Naive B cell (primary cell): ENCODE measurements around the gene SYNDIG1. TPM values are rescaled to one million over a fixed set of nuclear protein-coding genes. Genes with fewer than 3 reads are reported as not detected.

Experiments
- ATAC-seq, 2 donors: fragments of 150-1000 bp; cut with Tn5 transposase; 2 replicates each; pipeline ENCODE4 v1.10.0; 2021; ENCODE audit warnings: low read depth in 2 of 2, mild to moderate bottlenecking in 2 of 2, moderate library complexity in 2 of 2
- DNase-seq: peaks from one replicate; pipeline ENCODE4 v3.0.0; 2022
- H3K27ac Mint-ChIP-seq, 6 donors: one replicate each; pipeline ENCODE4 v1.8.0; 2020 to 2022; ENCODE audit warnings: mild to moderate bottlenecking in 6 of 6, mixed read lengths in 6 of 6, moderate library complexity in 5 of 6, inconsistent platforms in 2 of 6
- H3K27me3 Mint-ChIP-seq, 3 donors: one replicate each; pipeline ENCODE4 v1.8.0; 2021 to 2022; ENCODE audit warnings: mixed read lengths in 3 of 3, mild to moderate bottlenecking in 1 of 3
- H3K36me3 Mint-ChIP-seq, 2 donors: one replicate each; pipeline ENCODE4 v1.8.0; 2020 to 2022; ENCODE audit warnings: mixed read lengths in 2 of 2, inconsistent platforms in 1 of 2, mild to moderate bottlenecking in 1 of 2
- H3K4me1 Mint-ChIP-seq, 3 donors: one replicate each; pipeline ENCODE4 v1.8.0; 2020 to 2022; ENCODE audit warnings: mixed read lengths in 3 of 3, inconsistent platforms in 1 of 3, mild to moderate bottlenecking in 1 of 3, moderate library complexity in 1 of 3
- H3K4me3 Mint-ChIP-seq, 8 donors: one replicate each; pipeline ENCODE4 v1.8.0; 2020 to 2022; ENCODE audit warnings: mild to moderate bottlenecking in 8 of 8, mixed read lengths in 8 of 8, moderate library complexity in 8 of 8, inconsistent platforms in 2 of 8
- H3K9me3 Mint-ChIP-seq, 7 donors: one replicate each; pipeline ENCODE4 v1.8.0; 2020 to 2022; ENCODE audit warnings: mixed read lengths in 7 of 7, mild to moderate bottlenecking in 5 of 7, inconsistent platforms in 2 of 7, moderate library complexity in 1 of 7
- polyA plus RNA-seq, 6 donors: library from polyadenylated mRNA; unstranded; fragments of 300-500 nt; fragmentation: Illumina TruSeq; gene quantifications; one replicate each; pipeline ENCODE4 v1.2.3, GENCODE V29; 2021; ENCODE audit warnings: low read depth in 6 of 6

The SYNDIG1 gene
- polyA plus RNA-seq, 6 donors from 2014 or later = not detected

- Mint-ChIP-seq H3K27ac (no peak overlapping the region), H3K4me1 (peaks cover 0 to 11% (median 0%) of the 10 kb centered on the region in 3 donors), H3K27me3 (peaks cover 0 to 11% (median 0%) of the 10 kb centered on the region in 3 donors), H3K4me3 (no peak overlapping the region), H3K9me3 (peaks cover 0 to 11% (median 0%) of the 10 kb centered on the region in 7 donors), H3K36me3 (peaks cover 0 to 8% of the 10 kb centered on the region in 2 donors)
- ATAC-seq (no peak), DNase-seq (no peak)
Observed at GRCh38 chr20:24694727-24695528, 225.5 kb downstream of the SYNDIG1 start.

GRCh38 chr20:24695529-24696225 lies 226.2 kb downstream of the SYNDIG1 start:
- peaks cover 0 to 11% (median 0%) of the 10 kb centered on the region in 3 donors for H3K4me1 Mint-ChIP-seq
- H3K27me3 Mint-ChIP-seq = peaks cover 0 to 11% (median 5%) of the 10 kb centered on the region in 3 donors

GRCh38 chr20:24696396-24696795 lies 227.0 kb downstream of the SYNDIG1 start:
- H3K4me3 Mint-ChIP-seq = no peak overlapping the region
- ATAC-seq (no peak), DNase-seq (no peak)
- H3K9me3 Mint-ChIP-seq = peaks cover 0 to 11% (median 0%) of the 10 kb centered on the region in 7 donors
- peaks cover 0 to 11% (median 8%) of the 10 kb centered on the region in 3 donors for H3K27me3 Mint-ChIP-seq
- H3K4me1 Mint-ChIP-seq = peaks cover 0 to 11% (median 0%) of the 10 kb centered on the region in 3 donors
- H3K36me3 Mint-ChIP-seq = peaks cover 0 to 8% of the 10 kb centered on the region in 2 donors
- no peak overlapping the region for H3K27ac Mint-ChIP-seq

More at GRCh38 chr20:24695529-24696225, 226.2 kb downstream of the SYNDIG1 start:
- Mint-ChIP-seq H3K27ac (peak overlapping the region in 1 of 6 donors; percentile 52), H3K4me3 (no peak overlapping the region), H3K36me3 (peaks cover 0 to 8% of the 10 kb centered on the region in 2 donors), H3K9me3 (peaks cover 0 to 11% (median 0%) of the 10 kb centered on the region in 7 donors)
- ATAC-seq = no peak
- DNase-seq = no peak

DNA sequence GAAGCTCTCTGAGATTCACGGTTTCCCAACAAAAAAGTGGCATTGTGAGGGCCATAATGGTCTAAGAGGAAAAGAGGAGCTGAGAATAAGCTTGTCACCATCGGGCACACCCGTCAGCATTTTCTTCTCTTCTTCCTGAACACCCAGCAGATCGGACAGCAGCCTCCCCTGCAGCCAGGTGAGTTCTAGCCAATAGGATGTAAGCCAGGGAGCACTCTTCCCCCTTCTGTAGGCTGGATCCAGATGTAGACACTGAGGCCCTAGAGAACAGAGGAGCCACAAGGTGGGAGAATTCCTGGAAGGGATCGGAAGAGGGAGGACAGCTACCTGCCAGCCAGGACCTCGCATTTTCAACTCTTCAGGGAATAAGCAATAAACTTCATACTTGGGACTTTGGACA lies 228.0 kb downstream of the SYNDIG1 start:
- Mint-ChIP-seq H3K4me3 (no peak overlapping the region), H3K27me3 (peaks cover 0 to 11% (median 8%) of the 10 kb centered on the region in 3 donors), H3K27ac (no peak overlapping the region), H3K36me3 (peaks cover 0 to 8% of the 10 kb centered on the region in 2 donors), H3K9me3 (peaks cover 0 to 11% (median 0%) of the 10 kb centered on the region in 7 donors), H3K4me1 (peaks cover 0 to 11% (median 0%) of the 10 kb centered on the region in 3 donors)
- ATAC-seq (no peak), DNase-seq (no peak)

DNA sequence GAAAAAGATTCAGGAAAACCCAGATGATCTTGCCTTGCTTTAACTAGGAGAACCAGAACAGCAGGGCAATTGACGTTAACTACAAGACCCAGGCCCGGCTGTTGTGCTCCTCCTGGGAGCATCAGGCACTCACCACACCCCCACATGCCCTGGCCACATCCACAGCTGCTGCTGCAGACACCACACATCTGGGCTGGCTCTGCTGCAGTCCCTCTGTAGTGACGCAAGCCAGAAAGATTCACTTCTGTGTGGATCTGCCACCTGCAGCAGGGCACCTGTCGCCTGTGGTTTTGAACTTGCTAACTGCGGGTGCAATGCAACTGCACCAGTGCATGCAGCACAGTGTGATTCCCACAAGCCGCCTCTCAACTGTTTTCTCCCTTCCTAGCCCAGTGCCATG lies 228.8 kb downstream of the SYNDIG1 start:
- Mint-ChIP-seq H3K27ac (peak overlapping the region in 1 of 6 donors; percentile 64), H3K4me1 (peaks cover 0 to 11% (median 0%) of the 10 kb centered on the region in 3 donors), H3K36me3 (peaks cover 0 to 8% of the 10 kb centered on the region in 2 donors), H3K4me3 (no peak overlapping the region), H3K27me3 (peaks cover 0 to 11% (median 8%) of the 10 kb centered on the region in 3 donors), H3K9me3 (peaks cover 0 to 11% (median 0%) of the 10 kb centered on the region in 7 donors)
- peak in 1 of 2 donors; percentile 18 for ATAC-seq
- DNase-seq = peak; percentile 6

GRCh38 chr20:24698706-24699206 lies 229.3 kb downstream of the SYNDIG1 start:
- DNase-seq (no peak), ATAC-seq (no peak)
- H3K36me3 Mint-ChIP-seq = peaks cover 0 to 8% of the 10 kb centered on the region in 2 donors
- H3K27ac Mint-ChIP-seq = no peak overlapping the region
- H3K27me3 Mint-ChIP-seq = peaks cover 0 to 11% (median 8%) of the 10 kb centered on the region in 3 donors
- no peak overlapping the region for H3K4me3 Mint-ChIP-seq
- H3K4me1 Mint-ChIP-seq = peaks cover 0 to 11% (median 0%) of the 10 kb centered on the region in 3 donors
- peaks cover 0 to 11% (median 0%) of the 10 kb centered on the region in 7 donors for H3K9me3 Mint-ChIP-seq

- H3K27ac Mint-ChIP-seq = no peak overlapping the region
Observed at GRCh38 chr20:24699321-24700165, 230.1 kb downstream of the SYNDIG1 start.

GRCh38 chr20:24700166-24700860 lies 230.9 kb downstream of the SYNDIG1 start:
- Mint-ChIP-seq H3K4me3 (no peak overlapping the region), H3K9me3 (peaks cover 0 to 8% (median 0%) of the 10 kb centered on the region in 7 donors), H3K27ac (no peak overlapping the region), H3K36me3 (peaks cover 0 to 8% of the 10 kb centered on the region in 2 donors), H3K27me3 (peaks cover 0 to 8% (median 7%) of the 10 kb centered on the region in 3 donors), H3K4me1 (peaks cover 0 to 11% (median 0%) of the 10 kb centered on the region in 3 donors)
- DNase-seq (no peak), ATAC-seq (no peak)

More at GRCh38 chr20:24699321-24700165, 230.1 kb downstream of the SYNDIG1 start:
- H3K36me3 Mint-ChIP-seq = peaks cover 0 to 8% of the 10 kb centered on the region in 2 donors
- H3K27me3 Mint-ChIP-seq = peaks cover 0 to 11% (median 8%) of the 10 kb centered on the region in 3 donors
- no peak for ATAC-seq
- no peak for DNase-seq
- H3K4me3 Mint-ChIP-seq = no peak overlapping the region
- peaks cover 0 to 11% (median 0%) of the 10 kb centered on the region in 3 donors for H3K4me1 Mint-ChIP-seq
- peaks cover 0 to 11% (median 0%) of the 10 kb centered on the region in 7 donors for H3K9me3 Mint-ChIP-seq

DNA sequence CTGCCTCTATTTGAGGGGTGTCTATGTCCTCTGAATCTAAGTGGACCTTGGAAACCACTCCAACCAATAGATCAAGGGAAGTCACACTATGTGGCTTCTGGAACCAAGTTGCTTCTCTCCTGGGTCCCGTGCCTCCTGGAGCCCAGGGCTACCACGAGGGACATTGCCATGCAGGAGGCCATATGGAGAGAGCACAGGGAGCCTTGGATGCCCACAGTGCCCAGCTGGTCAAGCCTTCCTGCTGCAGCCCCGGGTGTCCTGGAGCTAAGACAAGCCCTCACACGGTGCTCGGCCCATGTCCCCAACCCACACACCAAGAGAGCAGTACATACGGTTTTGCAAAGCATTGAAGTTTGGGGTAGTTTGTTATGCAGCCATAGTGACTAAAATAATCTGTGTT lies 231.6 kb downstream of the SYNDIG1 start:
- no peak overlapping the region for H3K4me3 Mint-ChIP-seq
- H3K36me3 Mint-ChIP-seq = peaks cover 0 to 4% of the 10 kb centered on the region in 2 donors
- H3K27me3 Mint-ChIP-seq = peaks cover 0 to 8% (median 5%) of the 10 kb centered on the region in 3 donors
- H3K9me3 Mint-ChIP-seq = peaks cover 0 to 3% (median 0%) of the 10 kb centered on the region in 7 donors
- H3K4me1 Mint-ChIP-seq = peaks cover 0 to 11% (median 0%) of the 10 kb centered on the region in 3 donors
- no peak overlapping the region for H3K27ac Mint-ChIP-seq
- no peak for DNase-seq
- ATAC-seq = no peak

- no peak overlapping the region for H3K4me3 Mint-ChIP-seq
- no peaks in the 10 kb centered on the region for H3K9me3 Mint-ChIP-seq
- H3K36me3 Mint-ChIP-seq = no peaks in the 10 kb centered on the region
- H3K27ac Mint-ChIP-seq = no peak overlapping the region
- no peak for ATAC-seq
- H3K27me3 Mint-ChIP-seq = peaks cover 0 to 8% (median 5%) of the 10 kb centered on the region in 3 donors
- DNase-seq = no peak
- H3K4me1 Mint-ChIP-seq = peaks cover 0 to 11% (median 0%) of the 10 kb centered on the region in 3 donors
Observed at GRCh38 chr20:24701668-24702067, 232.2 kb downstream of the SYNDIG1 start.

- DNase-seq (no peak), ATAC-seq (no peak)
- H3K4me1 Mint-ChIP-seq = peaks cover 0 to 11% (median 0%) of the 10 kb centered on the region in 3 donors
- no peak overlapping the region for H3K27ac Mint-ChIP-seq
- H3K4me3 Mint-ChIP-seq = no peak overlapping the region
- H3K36me3 Mint-ChIP-seq = no peaks in the 10 kb centered on the region
- H3K27me3 Mint-ChIP-seq = peaks cover 0 to 8% (median 5%) of the 10 kb centered on the region in 3 donors
- no peaks in the 10 kb centered on the region for H3K9me3 Mint-ChIP-seq
Observed at GRCh38 chr20:24702501-24703283, 233.3 kb downstream of the SYNDIG1 start.
